Small intestine (tissue), 7 donors: ENCODE measurements around the gene NLRC5. TPM values are rescaled to one million over a fixed set of nuclear protein-coding genes. Genes with fewer than 3 reads are reported as not detected.
A peak's percentile ranks its signal among the peaks of the same experiment; 100 is the strongest.

ENCODE experiments used
- DNase-seq, 2 donors: peaks; one replicate each; pipeline versions ENCODE4 v3.0.0 to v3.0.0-alpha.2; 2013
- FAIRE-seq: peaks from 2 replicates; lab custom pipeline; 2012; peaks lifted over from hg19 to GRCh38; lab: Jason Lieb, UNC
- H3K27ac ChIP-seq, 3 donors: one replicate each; pipeline ENCODE4 v1.5.1; 2013; ENCODE audit warnings: low read length in 2 of 3, mild to moderate bottlenecking in 2 of 3, control low read depth in 1 of 3, inconsistent platforms in 1 of 3, low read depth in 1 of 3, moderate library complexity in 1 of 3
- H3K27me3 ChIP-seq, 3 donors: one replicate each; pipeline ENCODE4 v1.6.1; 2013; ENCODE audit warnings: low read length in 3 of 3, inconsistent platforms in 1 of 3; ENCODE audit not compliant: control insufficient read depth in 3 of 3, insufficient read depth in 3 of 3
- H3K36me3 ChIP-seq, 3 donors: one replicate each; pipeline ENCODE4 v1.6.1; 2013; ENCODE audit warnings: low read length in 3 of 3, inconsistent platforms in 1 of 3, low read depth in 1 of 3, mild to moderate bottlenecking in 1 of 3, moderate library complexity in 1 of 3; ENCODE audit not compliant: control insufficient read depth in 3 of 3, insufficient read depth in 2 of 3
- H3K4me1 ChIP-seq, 3 donors: one replicate each; pipeline ENCODE4 v1.6.1; 2013; ENCODE audit warnings: low read length in 2 of 3, inconsistent platforms in 1 of 3, low read depth in 1 of 3, mild to moderate bottlenecking in 1 of 3, moderate library complexity in 1 of 3; ENCODE audit not compliant: control insufficient read depth in 3 of 3, insufficient read depth in 2 of 3
- H3K4me3 ChIP-seq, 3 donors: one replicate each; pipeline ENCODE4 v1.5.1; 2013; ENCODE audit warnings: low read length in 3 of 3, control low read depth in 1 of 3, inconsistent platforms in 1 of 3, low read depth in 1 of 3, mild to moderate bottlenecking in 1 of 3, moderate library complexity in 1 of 3
- H3K9me3 ChIP-seq, 2 donors: one replicate each; pipeline ENCODE4 v1.6.1; 2013; ENCODE audit warnings: low read depth in 1 of 2, low read length in 1 of 2; ENCODE audit not compliant: control insufficient read depth in 2 of 2, insufficient read depth in 1 of 2
- WGBS, 3 donors: extraction: QIAGEN DNeasy Blood & Tissue Kit; methylation state at CpG; one replicate each; pipeline ENCODE4 v1.1.7; 2013; 5-methylcytosine and 5-hydroxymethylcytosine counted together
- polyA plus RNA-seq, 4 donors: library from polyadenylated mRNA; stranded (reverse) in 3 of 4; unstranded in 1 of 4; fragments of 200-250 nt in 3 of 4; fragments of 120-200 nt in 1 of 4; gene quantifications; one replicate each; pipeline versions ENCODE4 v1.2.1 to v1.2.3, GENCODE V29; 2013
- donor health status: healthy with polysubstance abuse.
- donor health status: control.
- donor health status: control.
- donor health status: Bipolar disorder and iron deficiency.
- donor health status: healthy.

Gene NLRC5
- polyA plus RNA-seq, 4 donors = 6.3 to 29.2 (median 16.7) TPM

- Histone ChIP-seq H3K27ac (no peak overlapping the region), H3K9me3 (no peaks in the 10 kb centered on the region), H3K27me3 (no peaks in the 10 kb centered on the region), H3K4me3 (no peak overlapping the region), H3K36me3 (peaks cover 0 to 42% (median 0%) of the 10 kb centered on the region in 3 donors), H3K4me1 (peaks cover 0 to 28% (median 0%) of the 10 kb centered on the region in 3 donors)
- 71 to 84% (median 83%) methylated on average over 11 of the region's 11 CpGs for WGBS, 3 donors
- DNase-seq = no peak
- FAIRE-seq = no peak
These were observed 139.5 kb downstream of the NLRC5 start for GRCh38 chr16:57128771-57129389.

- Histone ChIP-seq H3K36me3 (peaks cover 0 to 38% (median 0%) of the 10 kb centered on the region in 3 donors), H3K27me3 (no peaks in the 10 kb centered on the region), H3K4me1 (peaks cover 4 to 38% (median 8%) of the 10 kb centered on the region in 3 donors), H3K9me3 (no peaks in the 10 kb centered on the region), H3K4me3 (no peak overlapping the region), H3K27ac (no peak overlapping the region)
- DNase-seq (no peak), FAIRE-seq (no peak)
- 94 to 95% (median 94%) methylated on average over 6 of the region's 6 CpGs for WGBS, 3 donors
These were observed 141.6 kb downstream of the NLRC5 start for GRCh38 chr16:57130950-57131321.

GRCh38 chr16:57131351-57131970 is 142.1 kb downstream of the NLRC5 start:
- Histone ChIP-seq H3K27me3 (no peaks in the 10 kb centered on the region), H3K9me3 (no peaks in the 10 kb centered on the region), H3K27ac (no peak overlapping the region), H3K4me1 (peaks cover 4 to 38% (median 8%) of the 10 kb centered on the region in 3 donors), H3K36me3 (peaks cover 0 to 39% (median 0%) of the 10 kb centered on the region in 3 donors), H3K4me3 (no peak overlapping the region)
- no peak for DNase-seq
- FAIRE-seq = no peak
- 73 to 84% (median 78%) methylated on average over 17 of the region's 17 CpGs for WGBS, 3 donors

- Histone ChIP-seq H3K4me1 (peaks cover 4 to 38% (median 8%) of the 10 kb centered on the region in 3 donors), H3K27ac (peak overlapping the region in 1 of 3 donors; percentile 67), H3K4me3 (no peak overlapping the region), H3K36me3 (peaks cover 0 to 45% (median 0%) of the 10 kb centered on the region in 3 donors), H3K9me3 (no peaks in the 10 kb centered on the region), H3K27me3 (no peaks in the 10 kb centered on the region)
- FAIRE-seq (no peak), DNase-seq (peak; percentile 72 to 90)
- WGBS, 3 donors = 20 to 71% (median 41%) methylated on average over 1 of the region's 1 CpG
These were observed 143.1 kb downstream of the NLRC5 start for GRCh38 chr16:57132470-57132869.

- no peaks in the 10 kb centered on the region for H3K27me3 ChIP-seq
- FAIRE-seq (no peak), DNase-seq (no peak)
- H3K4me3 ChIP-seq = no peak overlapping the region
- 61 to 67% (median 64%) methylated on average over 4 of the region's 4 CpGs for WGBS, 3 donors
- H3K4me1 ChIP-seq = peaks cover 4 to 35% (median 8%) of the 10 kb centered on the region in 3 donors
- peak overlapping the region in 1 of 3 donors; percentile 55 for H3K27ac ChIP-seq
- no peaks in the 10 kb centered on the region for H3K9me3 ChIP-seq
- peaks cover 0 to 46% (median 0%) of the 10 kb centered on the region in 3 donors for H3K36me3 ChIP-seq
These were observed 143.7 kb downstream of the NLRC5 start for GRCh38 chr16:57133031-57133430.

Other genes starting within 250 kb of the NLRC5 start
- under 1 TPM in 2 of 4 donors, not detected in 2; 0.04 TPM for gene SLC12A3, start 124.3 kb upstream of the NLRC5 start, polyA plus RNA-seq
- 100 to 1,000 TPM in 2 of 4 donors, 10 to 100 TPM in 2; 25.9 to 129 (median 97.1) TPM for gene HERPUD1, start 57.4 kb upstream of the NLRC5 start, polyA plus RNA-seq
- gene CETP, start 27.6 kb upstream of the NLRC5 start, polyA plus RNA-seq = 1 to 10 TPM in 2 of 4 donors, under 1 TPM in 1, not detected in 1; 0.34 to 1.6 (median 1.6) TPM
- gene CPNE2, start 103.0 kb downstream of the NLRC5 start, polyA plus RNA-seq = 10 to 100 TPM in 2 of 4 donors, 1 to 10 TPM in 2; 3.1 to 22.9 (median 11.5) TPM
- 10 to 100 TPM; 60.8 to 93.4 (median 70.6) TPM for gene PSME3IP1, start 196.5 kb downstream of the NLRC5 start, polyA plus RNA-seq
- 10 to 100 TPM; 12.4 to 43.9 (median 17.2) TPM for gene RSPRY1, start 196.8 kb downstream of the NLRC5 start, polyA plus RNA-seq